ENCODE results near the gene GMPR2.

- peak; percentile 18 for TF ChIP-seq CTCF (IDR thresholded peaks at IDR 0.05)
- no peak for TF ChIP-seq EZH2 (IDR thresholded peaks at IDR 0.05)
Observed at GRCh38 chr14:24212924-24213865, 19.5 kb upstream of the GMPR2 start, which contains the start of gene CHMP4A.
